Astrocyte of the spinal cord (primary cell): ENCODE results near the gene TBC1D10B.
"Not testable (repeated sequence)": the region's sequence is repeated elsewhere in the genome, so short reads cannot be mapped to it uniquely, and the experiment has no call there.

Experiments
- DNase-seq: peaks from one replicate; pipeline ENCODE4 v3.0.0; 2011; ENCODE audit warnings: low read depth, low spot score
- H3K4me3 ChIP-seq: 2 replicates; pipeline ENCODE4 v1.5.1; 2011; ENCODE audit warnings: low read depth, mild to moderate bottlenecking, low read length, moderate library complexity
- CTCF ChIP-seq: IDR thresholded peaks from 2 replicates; pipeline ENCODE4 v1.5.1; 2012; ENCODE audit warnings: low read depth, mild to moderate bottlenecking, low read length, inconsistent platforms
- in situ Hi-C: cut with HindIII; loops from 2 replicates; pipeline ENCODE4 v1.10.0; 2017; ENCODE audit warnings: low sequenced_read_pairs

TBC1D10B gene

GRCh38 chr16:30335598-30336474 lies 34.5 kb downstream of the TBC1D10B start:
- in situ Hi-C loops: no loop called here
- no peak for TF ChIP-seq CTCF
- no peak for DNase-seq

GRCh38 chr16:30335028-30335597 lies 35.2 kb downstream of the TBC1D10B start:
- in situ Hi-C loops: not testable (repeated sequence)

More at GRCh38 chr16:30335598-30336474, 34.5 kb downstream of the TBC1D10B start:
- peak overlapping the region; percentile 44 for H3K4me3 ChIP-seq

GRCh38 chr16:30334473-30334989 lies 35.8 kb downstream of the TBC1D10B start:
- peak; percentile 81 for DNase-seq
- in situ Hi-C loops: not testable (repeated sequence)
- peak overlapping the region; percentile 56 for H3K4me3 ChIP-seq

More at GRCh38 chr16:30335028-30335597, 35.2 kb downstream of the TBC1D10B start:
- H3K4me3 ChIP-seq: peak overlapping the region; percentile 55
- DNase-seq: peak; percentile 78

GRCh38 chr16:30324220-30324619 lies 46.1 kb downstream of the TBC1D10B start:
- DNase-seq, in situ Hi-C loops, H3K4me3 ChIP-seq: not testable (repeated sequence)

- DNase-seq, H3K4me3 ChIP-seq, in situ Hi-C loops: not testable (repeated sequence)
These were observed 51.6 kb downstream of the TBC1D10B start for GRCh38 chr16:30318647-30319046.

GRCh38 chr16:30310937-30311336 lies 59.4 kb downstream of the TBC1D10B start:
- H3K4me3 ChIP-seq, in situ Hi-C loops, DNase-seq: not testable (repeated sequence)

GRCh38 chr16:30309255-30309654 lies 61.0 kb downstream of the TBC1D10B start:
- H3K4me3 ChIP-seq, in situ Hi-C loops, DNase-seq: not testable (repeated sequence)
